Measurements from ENCODE around the gene ZNF556. TPM values are rescaled to one million over a fixed set of nuclear protein-coding genes. Genes with fewer than 3 reads are reported as not detected.

The ZNF556 gene
- total and polyA plus RNA-seq, 2 experiments from 2014 or later: not detected

GRCh38 chr19:2837430-2837829 lies 29.7 kb upstream of the ZNF556 start:
- Histone ChIP-seq H3K4me1 (ENCODE audit: insufficient read depth) (peaks cover 5% of the 10 kb centered on the region; the same call in 1 of the 2 replicates), H3F3A (replicated peaks; ENCODE audit: low read depth) (no peaks in the 10 kb centered on the region), H3K27ac (ENCODE audit: low read depth) (no peak overlapping the region), H2AFZ (no peak overlapping the region), H3K9me2 (ENCODE audit: insufficient read depth) (no peaks in the 10 kb centered on the region), H3K27me3 (ENCODE audit: insufficient read depth) (peaks cover 5% of the 10 kb centered on the region; the same call in 1 of the 2 replicates), H3K4me2 (no peak overlapping the region), H3K36me3 (ENCODE audit: insufficient read depth) (peaks cover 28% of the 10 kb centered on the region), H3K79me2 (replicated peaks; ENCODE audit: insufficient read depth) (peaks cover 1% of the 10 kb centered on the region; the same call in 1 of the 2 replicates), H4K20me1 (replicated peaks; ENCODE audit: insufficient read depth) (peaks cover 4% of the 10 kb centered on the region; the same call in 1 of the 2 replicates), H3K4me3 (no peak overlapping the region)
- ATAC-seq (no peak), DNase-seq (ENCODE audit: low spot score) (no peak)
- Mint-ChIP-seq H3K4me1 (peaks cover 4% of the 10 kb centered on the region), H3K36me3 (ENCODE audit: low read depth) (peaks cover 60% of the 10 kb centered on the region), H3K9me3 (peaks cover 74% of the 10 kb centered on the region), H3K27ac (no peak overlapping the region), H3K4me3 (no peak overlapping the region), H3K27me3 (ENCODE audit: insufficient read depth, low read depth, poor library complexity) (peaks cover 23% of the 10 kb centered on the region)
- TF ChIP-seq EZH2 (IDR thresholded peaks at IDR 0.05; ENCODE audit: low read depth, unreplicated experiment) (no peak), JUNB (IDR thresholded peaks at IDR 0.05; ENCODE audit: unreplicated experiment) (no peak), EZH2phosphoT487 (IDR thresholded peaks at IDR 0.05; ENCODE audit: unreplicated experiment) (no peak), CREB1 (CRISPR knock-in tag; IDR thresholded peaks at IDR 0.05; ENCODE audit: low read depth) (no peak), ZNF114 (CRISPR knock-in tag; IDR thresholded peaks at IDR 0.05) (no peak), POLR2AphosphoS5 (IDR thresholded peaks at IDR 0.05; ENCODE audit: low read depth) (no peak), NANOG (IDR thresholded peaks at IDR 0.05; ENCODE audit: borderline replicate concordance) (no peak)
- TF ChIP-seq, protein P1, sequence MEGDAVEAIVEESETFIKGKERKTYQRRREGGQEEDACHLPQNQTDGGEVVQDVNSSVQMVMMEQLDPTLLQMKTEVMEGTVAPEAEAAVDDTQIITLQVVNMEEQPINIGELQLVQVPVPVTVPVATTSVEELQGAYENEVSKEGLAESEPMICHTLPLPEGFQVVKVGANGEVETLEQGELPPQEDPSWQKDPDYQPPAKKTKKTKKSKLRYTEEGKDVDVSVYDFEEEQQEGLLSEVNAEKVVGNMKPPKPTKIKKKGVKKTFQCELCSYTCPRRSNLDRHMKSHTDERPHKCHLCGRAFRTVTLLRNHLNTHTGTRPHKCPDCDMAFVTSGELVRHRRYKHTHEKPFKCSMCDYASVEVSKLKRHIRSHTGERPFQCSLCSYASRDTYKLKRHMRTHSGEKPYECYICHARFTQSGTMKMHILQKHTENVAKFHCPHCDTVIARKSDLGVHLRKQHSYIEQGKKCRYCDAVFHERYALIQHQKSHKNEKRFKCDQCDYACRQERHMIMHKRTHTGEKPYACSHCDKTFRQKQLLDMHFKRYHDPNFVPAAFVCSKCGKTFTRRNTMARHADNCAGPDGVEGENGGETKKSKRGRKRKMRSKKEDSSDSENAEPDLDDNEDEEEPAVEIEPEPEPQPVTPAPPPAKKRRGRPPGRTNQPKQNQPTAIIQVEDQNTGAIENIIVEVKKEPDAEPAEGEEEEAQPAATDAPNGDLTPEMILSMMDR (conservative IDR thresholded peaks at IDR 0.05; ENCODE audit: low read depth in 2 of 2): no peak

- DNase-seq (ENCODE audit: low spot score): peak; percentile 100
- peak; percentile 98 for ATAC-seq
- Mint-ChIP-seq H3K9me3 (peaks cover 55% of the 10 kb centered on the region), H3K27me3 (ENCODE audit: insufficient read depth, low read depth, poor library complexity) (peaks cover 20% of the 10 kb centered on the region), H3K36me3 (ENCODE audit: low read depth) (peaks cover 48% of the 10 kb centered on the region), H3K27ac (no peak within 1 kb of the TSS; the same call in 1 of the 2 replicates), H3K4me3 (peak within 1 kb of the TSS; percentile 82), H3K4me1 (peaks cover 5% of the 10 kb centered on the region)
- Histone ChIP-seq H3K4me2 (peak within 1 kb of the TSS; percentile 89), H3K36me3 (ENCODE audit: insufficient read depth) (no peaks in the 10 kb centered on the region), H3K9me2 (ENCODE audit: insufficient read depth) (no peaks in the 10 kb centered on the region), H3K4me1 (ENCODE audit: insufficient read depth) (peaks cover 6% of the 10 kb centered on the region; the same call in 1 of the 2 replicates), H3K79me2 (replicated peaks; ENCODE audit: insufficient read depth) (peaks cover 24% of the 10 kb centered on the region), H2AFZ (peak within 1 kb of the TSS; percentile 24), H4K20me1 (replicated peaks; ENCODE audit: insufficient read depth) (peaks cover 4% of the 10 kb centered on the region), H3K27me3 (ENCODE audit: insufficient read depth) (peaks cover 8% of the 10 kb centered on the region; the same call in 1 of the 2 replicates), H3K4me3 (peak within 1 kb of the TSS; percentile 66), H3K27ac (ENCODE audit: low read depth) (peak within 1 kb of the TSS; percentile 86; the same call in 1 of the 2 replicates), H3F3A (replicated peaks; ENCODE audit: low read depth) (no peaks in the 10 kb centered on the region)
- TF ChIP-seq CREB1 (CRISPR knock-in tag; IDR thresholded peaks at IDR 0.05; ENCODE audit: low read depth): peak; percentile 97
- no peak for TF ChIP-seq REST (IDR thresholded peaks at IDR 0.05; ENCODE audit: unreplicated experiment)
- peak; percentile 68 for TF ChIP-seq POLR2AphosphoS5 (IDR thresholded peaks at IDR 0.05; ENCODE audit: low read depth)
- no peak for TF ChIP-seq ETS1 (IDR thresholded peaks at IDR 0.05)
- no peak for TF ChIP-seq JUNB (IDR thresholded peaks at IDR 0.05; ENCODE audit: unreplicated experiment)
- peak; percentile 58; the same call in 1 of the 2 replicates for TF ChIP-seq ZNF114 (CRISPR knock-in tag; IDR thresholded peaks at IDR 0.05)
- TF ChIP-seq, protein P1 (conservative IDR thresholded peaks at IDR 0.05; ENCODE audit: low read depth in 2 of 2): 0 out of 4 replicates have a peak, but pooled peaks of 1 of the 2 experiments have one; percentile 23
These were observed 26.0 kb upstream of the ZNF556 start, which contains the start of gene ZNF555 for GRCh38 chr19:2840794-2841791. TSS of gene ZNF555 (plus strand) at chr19:2841475. CDS start at chr19:2841573, 98 bp downstream.

Measured in GM23338 (cell line).